Lower leg skin (tissue), 3 donors: ENCODE measurements around the gene MOB3A.

ENCODE experiments used
- CTCF ChIP-seq, 3 donors: fragments of 450-650 bp; IDR thresholded peaks; one replicate each; pipeline ENCODE4 v1.5.1; 2016; ENCODE audit warnings: antibody characterized with exemption in 3 of 3, mild to moderate bottlenecking in 3 of 3, moderate library complexity in 2 of 3
- POLR2A ChIP-seq, 2 donors: fragments of 450-650 bp; IDR thresholded peaks; one replicate each; pipeline ENCODE4 v1.6.1; 2016 to 2017; ENCODE audit warnings: antibody characterized with exemption in 2 of 2, mild to moderate bottlenecking in 1 of 2, moderate library complexity in 1 of 2

GRCh38 chr19:2139385-2140137, 43.4 kb upstream of the MOB3A start:
- TF ChIP-seq CTCF (IDR thresholded peaks at IDR 0.05) (no peak), POLR2A (IDR thresholded peaks at IDR 0.05) (no peak)
